ENCODE data around the gene IFT22.

DNA sequence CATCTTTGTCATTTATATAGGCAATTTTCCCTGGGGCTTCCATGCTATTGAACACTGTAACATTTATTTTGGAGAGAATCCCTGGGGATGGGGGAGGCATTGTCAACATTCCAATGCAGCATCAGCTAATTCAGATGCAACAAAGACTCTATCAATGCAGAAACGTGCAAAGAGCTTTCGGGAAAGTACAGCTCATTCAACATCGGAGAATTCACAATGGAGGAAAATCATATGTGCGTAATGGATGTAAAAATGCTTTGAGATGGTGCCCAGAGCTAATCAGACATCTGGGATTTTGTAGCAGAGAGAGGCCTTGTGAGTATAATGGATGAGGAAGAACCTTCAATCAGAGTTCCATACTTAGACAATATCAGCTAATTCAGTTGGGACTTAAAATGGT lies 48.4 kb downstream of the IFT22 start:
- TF ChIP-seq, protein P1, sequence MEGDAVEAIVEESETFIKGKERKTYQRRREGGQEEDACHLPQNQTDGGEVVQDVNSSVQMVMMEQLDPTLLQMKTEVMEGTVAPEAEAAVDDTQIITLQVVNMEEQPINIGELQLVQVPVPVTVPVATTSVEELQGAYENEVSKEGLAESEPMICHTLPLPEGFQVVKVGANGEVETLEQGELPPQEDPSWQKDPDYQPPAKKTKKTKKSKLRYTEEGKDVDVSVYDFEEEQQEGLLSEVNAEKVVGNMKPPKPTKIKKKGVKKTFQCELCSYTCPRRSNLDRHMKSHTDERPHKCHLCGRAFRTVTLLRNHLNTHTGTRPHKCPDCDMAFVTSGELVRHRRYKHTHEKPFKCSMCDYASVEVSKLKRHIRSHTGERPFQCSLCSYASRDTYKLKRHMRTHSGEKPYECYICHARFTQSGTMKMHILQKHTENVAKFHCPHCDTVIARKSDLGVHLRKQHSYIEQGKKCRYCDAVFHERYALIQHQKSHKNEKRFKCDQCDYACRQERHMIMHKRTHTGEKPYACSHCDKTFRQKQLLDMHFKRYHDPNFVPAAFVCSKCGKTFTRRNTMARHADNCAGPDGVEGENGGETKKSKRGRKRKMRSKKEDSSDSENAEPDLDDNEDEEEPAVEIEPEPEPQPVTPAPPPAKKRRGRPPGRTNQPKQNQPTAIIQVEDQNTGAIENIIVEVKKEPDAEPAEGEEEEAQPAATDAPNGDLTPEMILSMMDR (conservative IDR thresholded peaks at IDR 0.05; ENCODE audit: low read depth, low read length), result no peak
- TF ChIP-seq EZH2 (IDR thresholded peaks at IDR 0.05; ENCODE audit: borderline replicate concordance, low read depth, low read length, poor library complexity, severe bottlenecking), result no peak

Measured in A673 (cell line).